GM20431 (cell line): ENCODE measurements around the gene TM9SF3.

Source experiments
- in situ Hi-C: fragments of 300-500 bp; cut with MseI, MboI; formaldehyde crosslinking; loops from one replicate; pipeline ENCODE4 v1.15.0; 2020; ENCODE audit warnings: low sequenced_read_pairs; ENCODE audit not compliant: unreplicated experiment

Gene TM9SF3

GRCh38 chr10:96586419-96587263 is at the start of gene TM9SF3:
Gene TM9SF3, minus strand, starts transcription at chr10:96587012. Its CDS starts 177 bp downstream, at chr10:96586835.
- in situ Hi-C loops: no loop called here

GRCh38 chr10:96636551-96636950 is 49.7 kb upstream of the TM9SF3 start:
- in situ Hi-C loops: loop anchor here (25.0 kb wide), 2 partner anchors 101 to 201 kb away; partner anchors contain the start of gene LCOR

GRCh38 chr10:96632974-96633710 is 46.3 kb upstream of the TM9SF3 start:
- in situ Hi-C loops: loop anchor here (25.0 kb wide), 2 partner anchors 104 to 204 kb away; partner anchors contain the start of gene LCOR

- in situ Hi-C loops: loop anchor here (25.0 kb wide), 2 partner anchors 110 to 210 kb away; partner anchors contain the start of gene LCOR
Observed at GRCh38 chr10:96627292-96627691, 40.5 kb upstream of the TM9SF3 start.

- in situ Hi-C loops: loop anchor here (25.0 kb wide), 2 partner anchors 111 to 211 kb away; partner anchors contain the start of gene LCOR
Observed at GRCh38 chr10:96626795-96627194, 40.0 kb upstream of the TM9SF3 start.

- in situ Hi-C loops: loop anchor here (25.0 kb wide), 2 partner anchors 112 to 212 kb away; partner anchors contain the start of gene LCOR
Observed at GRCh38 chr10:96625173-96625572, 38.4 kb upstream of the TM9SF3 start.

GRCh38 chr10:96622013-96622787 is 35.4 kb upstream of the TM9SF3 start:
- in situ Hi-C loops: loop anchor here (25.0 kb wide), 1 partner anchor 235 kb away; no protein-coding TSS in a partner anchor

- in situ Hi-C loops: loop anchor here (25.0 kb wide), 1 partner anchor 233 kb away; no protein-coding TSS in a partner anchor
Observed at GRCh38 chr10:96619796-96620773, 33.3 kb upstream of the TM9SF3 start.

- in situ Hi-C loops: loop anchor here (25.0 kb wide), 1 partner anchor 232 kb away; no protein-coding TSS in a partner anchor
Observed at GRCh38 chr10:96619120-96619519, 32.3 kb upstream of the TM9SF3 start.

GRCh38 chr10:96618653-96619052 is 31.8 kb upstream of the TM9SF3 start:
- in situ Hi-C loops: loop anchor here (25.0 kb wide), 1 partner anchor 231 kb away; no protein-coding TSS in a partner anchor

GRCh38 chr10:96616961-96617360 is 30.1 kb upstream of the TM9SF3 start:
- in situ Hi-C loops: loop anchor here (25.0 kb wide), 1 partner anchor 230 kb away; no protein-coding TSS in a partner anchor

GRCh38 chr10:96614515-96614914 is 27.7 kb upstream of the TM9SF3 start:
- in situ Hi-C loops: loop anchor here (25.0 kb wide), 1 partner anchor 227 kb away; no protein-coding TSS in a partner anchor

GRCh38 chr10:96613576-96613975 is 26.8 kb upstream of the TM9SF3 start:
- in situ Hi-C loops: loop anchor here (25.0 kb wide), 1 partner anchor 226 kb away; no protein-coding TSS in a partner anchor

GRCh38 chr10:96612055-96612830 is 25.4 kb upstream of the TM9SF3 start:
- in situ Hi-C loops: loop anchor here (25.0 kb wide), 1 partner anchor 225 kb away; no protein-coding TSS in a partner anchor

- in situ Hi-C loops: loop anchor here (25.0 kb wide), 1 partner anchor 224 kb away; no protein-coding TSS in a partner anchor
Observed at GRCh38 chr10:96610817-96611216, 24.0 kb upstream of the TM9SF3 start.

GRCh38 chr10:96609510-96609909 is 22.7 kb upstream of the TM9SF3 start:
- in situ Hi-C loops: loop anchor here (25.0 kb wide), 1 partner anchor 222 kb away; no protein-coding TSS in a partner anchor

- in situ Hi-C loops: loop anchor here (25.0 kb wide), 1 partner anchor 222 kb away; no protein-coding TSS in a partner anchor
Observed at GRCh38 chr10:96608805-96609204, 22.0 kb upstream of the TM9SF3 start.
